Mesendoderm (in vitro differentiated cells): Measurements from ENCODE around the gene HES5.

Experiments used
- DNase-seq: peaks from one replicate; pipeline ENCODE4 v3.0.0; 2013
- H2AK5ac ChIP-seq: 2 replicates; pipeline ENCODE4 v1.6.1; 2013; ENCODE audit warnings: low read length, inconsistent platforms
- H2BK120ac ChIP-seq: 2 replicates; pipeline ENCODE4 v1.6.1; 2013; ENCODE audit warnings: low read depth, mild to moderate bottlenecking, low read length, moderate library complexity, mixed read lengths
- H2BK15ac ChIP-seq: replicated peaks from 2 replicates; pipeline ENCODE4 v1.6.1; 2013; ENCODE audit warnings: low read depth, mild to moderate bottlenecking, moderate library complexity
- H2BK5ac ChIP-seq: 2 replicates; pipeline ENCODE4 v1.6.1; 2013; ENCODE audit warnings: low read length, inconsistent platforms
- H3K18ac ChIP-seq: 2 replicates; pipeline ENCODE4 v1.6.1; 2013; ENCODE audit warnings: mild to moderate bottlenecking, low read length, mixed read lengths
- H3K23ac ChIP-seq: one replicate; pipeline ENCODE4 v1.6.1; 2013; ENCODE audit warnings: low read length
- H3K27ac ChIP-seq: 2 replicates; pipeline ENCODE4 v1.5.1; 2013; ENCODE audit warnings: low read depth, mild to moderate bottlenecking, inconsistent platforms, low read length, moderate library complexity
- H3K27me3 ChIP-seq: 2 replicates; pipeline ENCODE4 v1.6.1; 2013; ENCODE audit warnings: low read length, control low read depth, mild to moderate bottlenecking, inconsistent platforms; ENCODE audit not compliant: insufficient read depth, poor library complexity
- H3K36me3 ChIP-seq: 2 replicates; pipeline ENCODE4 v1.6.1; 2013; ENCODE audit warnings: low read length, inconsistent platforms; ENCODE audit not compliant: control insufficient read depth, insufficient read depth
- H3K4ac ChIP-seq: one replicate; pipeline ENCODE4 v1.6.1; 2013; ENCODE audit warnings: low read depth, mild to moderate bottlenecking, low read length, moderate library complexity
- H3K4me1 ChIP-seq: 2 replicates; pipeline ENCODE4 v1.6.1; 2013; ENCODE audit warnings: low read depth, low read length, inconsistent platforms; ENCODE audit not compliant: control insufficient read depth
- H3K4me2 ChIP-seq: 2 replicates; pipeline ENCODE4 v1.6.1; 2013; ENCODE audit warnings: low read length
- H3K4me3 ChIP-seq: 2 replicates; pipeline ENCODE4 v1.5.1; 2013; ENCODE audit warnings: mild to moderate bottlenecking, low read length
- H3K56ac ChIP-seq: one replicate; pipeline ENCODE4 v1.6.1; 2013; ENCODE audit warnings: low read length
- H3K79me1 ChIP-seq: 2 replicates; pipeline ENCODE4 v1.6.1; 2013; ENCODE audit warnings: low read length, inconsistent platforms
- H3K79me2 ChIP-seq: 2 replicates; pipeline ENCODE4 v1.6.1; 2013; ENCODE audit warnings: mild to moderate bottlenecking, low read length; ENCODE audit not compliant: control insufficient read depth, insufficient read depth
- H3K9ac ChIP-seq: 2 replicates; pipeline ENCODE4 v1.6.1; 2013; ENCODE audit warnings: low read length, inconsistent platforms
- H4K5ac ChIP-seq: one replicate; pipeline ENCODE4 v1.6.1; 2013; ENCODE audit warnings: low read length
- H4K8ac ChIP-seq: one replicate; pipeline ENCODE4 v1.6.1; 2013; ENCODE audit warnings: low read depth, mild to moderate bottlenecking, control low read depth, low read length, moderate library complexity
- WGBS: extraction: QIAGEN DNeasy Blood & Tissue Kit; methylation state at CpG from one replicate; pipeline ENCODE4 v1.1.7; 2013; ENCODE audit warnings: low lambda C conversion rate, missing lambda C conversion rate; ENCODE audit not compliant: insufficient coverage; ENCODE audit errors: extremely low coverage; 5-methylcytosine and 5-hydroxymethylcytosine counted together

Gene HES5

DNA sequence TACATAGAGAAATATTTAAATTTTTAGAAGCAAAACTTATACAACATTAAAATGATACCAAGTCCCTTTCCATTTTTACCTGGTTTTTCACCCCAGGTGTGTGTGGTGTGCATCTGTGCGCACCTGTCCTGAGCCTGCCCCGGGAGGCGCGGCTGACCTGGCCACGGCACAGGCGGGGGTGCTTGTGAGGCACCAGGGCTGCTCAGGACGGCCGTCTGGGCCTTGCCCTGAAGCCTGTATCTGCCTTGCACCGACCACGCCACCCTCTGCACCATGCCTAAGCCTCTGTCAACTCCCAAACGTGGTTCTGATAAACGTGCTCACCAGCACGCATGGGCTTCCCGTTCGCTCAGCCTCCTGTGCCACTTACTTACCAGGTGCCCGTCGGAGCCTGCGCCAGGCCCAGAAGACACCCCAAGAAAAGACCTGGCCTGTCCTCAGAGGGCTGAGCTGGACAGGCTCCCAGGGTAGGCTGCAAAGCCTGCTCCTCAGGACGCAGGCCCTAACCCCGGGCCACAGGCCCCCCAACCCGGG is 24.5 kb downstream of the HES5 start:
- peaks cover 8% of the 10 kb centered on the region for H3K36me3 ChIP-seq
- no peak overlapping the region for H2BK120ac ChIP-seq
- H4K5ac ChIP-seq = no peak overlapping the region
- no CpG with 5 or more reads among the region's 21 CpGs for WGBS
- no peak overlapping the region for H2BK5ac ChIP-seq
- H3K23ac ChIP-seq = no peak overlapping the region
- H3K4me1 ChIP-seq = no peaks in the 10 kb centered on the region
- H3K18ac ChIP-seq = no peak overlapping the region
- no peak overlapping the region for H4K8ac ChIP-seq
- no peak for DNase-seq
- H2AK5ac ChIP-seq = no peak overlapping the region
- H3K79me1 ChIP-seq = no peaks in the 10 kb centered on the region
- no peak overlapping the region for H3K4me3 ChIP-seq
- no peak overlapping the region for H3K4ac ChIP-seq
- H3K27me3 ChIP-seq = no peaks in the 10 kb centered on the region
- H3K79me2 ChIP-seq = no peaks in the 10 kb centered on the region
- no peak overlapping the region for H2BK15ac ChIP-seq
- no peak overlapping the region for H3K27ac ChIP-seq
- no peak overlapping the region for H3K4me2 ChIP-seq
- no peak overlapping the region for H3K56ac ChIP-seq
- no peak overlapping the region for H3K9ac ChIP-seq

DNA sequence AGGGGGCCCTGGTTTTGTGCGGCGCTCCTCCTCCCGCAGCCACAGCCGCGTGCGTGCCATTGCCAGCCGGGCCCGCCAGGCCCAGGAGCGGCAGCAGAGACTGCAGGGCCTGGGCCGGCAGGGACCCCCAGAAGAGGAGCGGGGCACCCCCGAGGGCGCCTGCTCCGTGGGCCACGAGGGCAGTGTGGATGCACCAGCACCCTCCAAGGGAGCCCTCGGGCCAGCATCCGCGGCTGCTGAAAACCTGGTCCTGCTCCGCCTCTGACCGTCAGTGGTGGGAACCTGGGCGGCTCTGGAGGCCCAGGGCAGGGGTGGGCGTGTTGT is 25.2 kb downstream of the HES5 start:
- H3K4me2 ChIP-seq = no peak overlapping the region
- no peak overlapping the region for H2BK120ac ChIP-seq
- no peaks in the 10 kb centered on the region for H3K79me2 ChIP-seq
- WGBS = no CpG with 5 or more reads among the region's 22 CpGs
- no peak overlapping the region for H4K8ac ChIP-seq
- no peak overlapping the region for H3K23ac ChIP-seq
- H2BK15ac ChIP-seq = no peak overlapping the region
- no peak for DNase-seq
- no peak overlapping the region for H3K56ac ChIP-seq
- no peaks in the 10 kb centered on the region for H3K27me3 ChIP-seq
- H3K18ac ChIP-seq = no peak overlapping the region
- H2BK5ac ChIP-seq = no peak overlapping the region
- no peak overlapping the region for H3K4me3 ChIP-seq
- no peak overlapping the region for H3K4ac ChIP-seq
- H4K5ac ChIP-seq = no peak overlapping the region
- no peak overlapping the region for H3K9ac ChIP-seq
- no peak overlapping the region for H3K27ac ChIP-seq
- H3K36me3 ChIP-seq = peaks cover 6% of the 10 kb centered on the region
- no peaks in the 10 kb centered on the region for H3K4me1 ChIP-seq
- no peak overlapping the region for H2AK5ac ChIP-seq
- no peaks in the 10 kb centered on the region for H3K79me1 ChIP-seq

DNA sequence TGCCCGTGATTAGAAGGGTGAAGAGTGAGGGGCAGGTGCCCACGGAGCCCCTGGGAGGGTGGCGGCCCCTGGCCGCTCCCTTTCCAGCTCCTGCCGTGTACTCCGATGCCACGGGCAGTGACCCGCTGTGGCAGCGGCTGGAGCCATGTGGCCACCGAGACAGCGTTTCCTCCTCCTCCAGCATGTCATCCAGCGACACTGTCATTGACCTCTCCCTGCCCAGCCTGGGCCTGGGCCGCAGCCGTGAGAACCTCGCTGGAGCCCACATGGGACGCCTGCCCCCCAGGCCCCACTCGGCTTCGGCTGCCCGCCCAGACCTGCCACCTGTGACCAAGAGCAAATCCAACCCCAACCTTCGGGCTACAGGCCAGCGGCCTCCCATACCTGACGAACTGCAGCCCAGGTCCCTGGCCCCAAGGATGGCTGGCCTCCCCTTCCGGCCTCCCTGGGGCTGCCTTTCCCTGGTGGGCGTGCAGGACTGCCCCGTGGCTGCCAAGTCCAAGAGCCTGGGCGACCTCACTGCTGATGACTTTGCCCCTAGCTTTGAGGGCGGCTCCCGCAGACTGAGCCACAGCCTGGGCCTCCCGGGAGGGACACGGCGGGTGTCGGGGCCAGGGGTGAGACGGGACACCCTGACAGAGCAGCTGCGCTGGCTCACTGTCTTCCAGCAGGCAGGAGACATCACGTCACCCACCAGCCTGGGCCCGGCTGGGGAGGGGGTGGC is 25.7 kb downstream of the HES5 start:
- Histone ChIP-seq H3K4me1 (no peaks in the 10 kb centered on the region), H3K4ac (no peak overlapping the region), H2AK5ac (no peak overlapping the region), H3K23ac (no peak overlapping the region), H2BK120ac (no peak overlapping the region), H2BK15ac (no peak overlapping the region), H3K79me1 (no peaks in the 10 kb centered on the region), H3K56ac (no peak overlapping the region), H4K8ac (no peak overlapping the region), H3K36me3 (peaks cover 4% of the 10 kb centered on the region), H3K27ac (no peak overlapping the region), H2BK5ac (no peak overlapping the region), H3K27me3 (no peaks in the 10 kb centered on the region), H3K4me2 (no peak overlapping the region), H3K18ac (no peak overlapping the region), H4K5ac (no peak overlapping the region), H3K4me3 (no peak overlapping the region), H3K9ac (no peak overlapping the region), H3K79me2 (no peaks in the 10 kb centered on the region)
- no peak for DNase-seq
- WGBS = no CpG with 5 or more reads among the region's 36 CpGs

DNA sequence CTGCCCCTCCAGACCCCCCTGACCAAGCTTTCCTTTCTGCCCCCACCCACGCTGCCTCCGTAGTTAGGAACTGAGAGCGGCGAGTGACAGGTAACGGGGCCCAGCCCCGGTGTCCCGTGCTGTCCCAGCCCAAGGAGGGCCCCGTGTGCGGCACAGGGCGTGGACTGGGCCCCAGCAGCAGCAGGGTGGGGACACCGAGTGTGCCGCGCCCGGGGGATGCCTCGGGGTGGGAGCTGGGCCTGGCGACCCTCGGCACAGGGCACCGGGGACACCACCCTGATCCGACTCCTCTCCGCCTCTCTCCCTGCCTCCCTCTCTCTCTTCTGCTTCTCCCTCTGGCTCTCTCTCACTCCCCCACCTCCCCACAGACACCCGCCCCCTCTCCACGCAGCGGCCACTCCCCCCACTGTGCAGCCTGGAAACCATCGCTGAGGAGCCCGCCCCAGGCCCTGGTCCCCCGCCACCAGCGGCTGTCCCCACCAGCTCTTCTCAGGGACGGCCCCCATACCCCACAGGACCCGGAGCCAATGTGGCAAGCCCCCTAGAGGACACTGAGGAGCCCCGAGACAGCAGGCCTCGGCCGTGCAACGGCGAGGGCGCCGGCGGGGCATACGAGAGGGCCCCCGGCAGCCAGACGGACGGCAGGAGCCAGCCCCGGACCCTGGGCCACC is 26.4 kb downstream of the HES5 start:
- Histone ChIP-seq H3K18ac (no peak overlapping the region), H2AK5ac (no peak overlapping the region), H4K5ac (no peak overlapping the region), H2BK15ac (no peak overlapping the region), H2BK120ac (no peak overlapping the region), H3K56ac (no peak overlapping the region), H3K4me1 (no peaks in the 10 kb centered on the region), H3K79me1 (no peaks in the 10 kb centered on the region), H3K9ac (no peak overlapping the region), H3K36me3 (no peaks in the 10 kb centered on the region), H4K8ac (no peak overlapping the region), H3K4ac (no peak overlapping the region), H3K4me3 (no peak overlapping the region), H3K4me2 (no peak overlapping the region), H3K79me2 (no peaks in the 10 kb centered on the region), H2BK5ac (no peak overlapping the region), H3K23ac (no peak overlapping the region), H3K27ac (no peak overlapping the region), H3K27me3 (no peaks in the 10 kb centered on the region)
- WGBS = no CpG with 5 or more reads among the region's 42 CpGs
- no peak for DNase-seq

GRCh38 chr1:2502661-2503553 is 27.2 kb downstream of the HES5 start:
- Histone ChIP-seq H3K23ac (no peak overlapping the region), H3K56ac (no peak overlapping the region), H3K4ac (no peak overlapping the region), H3K4me3 (no peak overlapping the region), H2AK5ac (no peak overlapping the region), H3K79me2 (no peaks in the 10 kb centered on the region), H3K4me1 (no peaks in the 10 kb centered on the region), H2BK15ac (no peak overlapping the region), H4K5ac (no peak overlapping the region), H3K36me3 (no peaks in the 10 kb centered on the region), H2BK5ac (no peak overlapping the region), H3K9ac (no peak overlapping the region), H3K4me2 (no peak overlapping the region), H3K27me3 (no peaks in the 10 kb centered on the region), H3K79me1 (no peaks in the 10 kb centered on the region), H2BK120ac (no peak overlapping the region), H3K27ac (no peak overlapping the region), H3K18ac (no peak overlapping the region), H4K8ac (no peak overlapping the region)
- no peak for DNase-seq
- no CpG with 5 or more reads among the region's 36 CpGs for WGBS
